Prostate gland (tissue), 2 donors: ENCODE results near the gene BANP. TPM values are rescaled to one million over a fixed set of nuclear protein-coding genes. Genes with fewer than 3 reads are reported as not detected.
"Not testable (repeated sequence)": the region's sequence is repeated elsewhere in the genome, so short reads cannot be mapped to it uniquely, and the experiment has no call there.

Experiments used
- DNase-seq: peaks from one replicate; pipeline ENCODE4 v3.0.0-alpha.2; 2019; ENCODE audit warnings: low spot score
- H3K27ac ChIP-seq, 2 donors: fragments of 200-600 bp; sonication (generic); 2 replicates each; pipeline ENCODE4 v1.5.1; 2017 to 2019
- H3K27me3 ChIP-seq: fragments of 200-600 bp; sonication (generic); replicated peaks from 2 replicates; pipeline ENCODE4 v1.5.1; 2019; ENCODE audit not compliant: insufficient read depth
- H3K36me3 ChIP-seq, 2 donors: fragments of 200-600 bp; sonication (generic); 1 replicate in 1 of 2; 2 replicates in 1 of 2; pipeline versions ENCODE4 v1.5.1 to v1.8.1; 2017 to 2019
- H3K4me1 ChIP-seq: fragments of 200-600 bp; sonication (generic); replicated peaks from 2 replicates; pipeline ENCODE4 v1.5.1; 2019
- H3K4me3 ChIP-seq, 2 donors: fragments of 200-600 bp; sonication (generic); 2 replicates each; pipeline ENCODE4 v1.5.1; 2017 to 2019
- H3K9me3 ChIP-seq: fragments of 200-600 bp; sonication (generic); 2 replicates; pipeline ENCODE4 v1.5.1; 2017
- CTCF ChIP-seq, 4 experiments: fragments of 200-600 bp in 2 of 4; fragments of 450-650 bp in 2 of 4; sonication (generic) in 2 of 4; IDR thresholded peaks; 1 replicate in 3 of 4; 2 replicates in 1 of 4; pipeline ENCODE4 v1.5.1; 2016 to 2019; ENCODE audit warnings: antibody characterized with exemption in 4 of 4, mild to moderate bottlenecking in 2 of 4, moderate library complexity in 2 of 4
- POLR2A ChIP-seq: fragments of 450-650 bp; IDR thresholded peaks from one replicate; pipeline ENCODE4 v1.6.1; 2016; ENCODE audit warnings: antibody characterized with exemption, mild to moderate bottlenecking
- POLR2AphosphoS5 ChIP-seq: sonication (generic); formaldehyde crosslinking; IDR thresholded peaks from one replicate; pipeline ENCODE4 v1.6.1; 2017; ENCODE audit warnings: antibody characterized with exemption
- WGBS: methylation state at CpG from one replicate; pipeline ENCODE4 v1.1.5; 2018; 5-methylcytosine and 5-hydroxymethylcytosine counted together
- intact Hi-C: fragments of 100-400 bp; cut with DNase I; formaldehyde crosslinking; loops from one replicate; pipeline ENCODE4 v1.14.2; 2022
- total RNA-seq, 2 donors: library from RNA; depleted of rRNA; stranded (reverse); fragments of >200 nt; gene quantifications; one replicate each; pipeline ENCODE4 v1.1.0, GENCODE V29; 2016

BANP gene
- total RNA-seq, 2 donors from 2014 or later = 32.2 to 47.3 TPM

DNA sequence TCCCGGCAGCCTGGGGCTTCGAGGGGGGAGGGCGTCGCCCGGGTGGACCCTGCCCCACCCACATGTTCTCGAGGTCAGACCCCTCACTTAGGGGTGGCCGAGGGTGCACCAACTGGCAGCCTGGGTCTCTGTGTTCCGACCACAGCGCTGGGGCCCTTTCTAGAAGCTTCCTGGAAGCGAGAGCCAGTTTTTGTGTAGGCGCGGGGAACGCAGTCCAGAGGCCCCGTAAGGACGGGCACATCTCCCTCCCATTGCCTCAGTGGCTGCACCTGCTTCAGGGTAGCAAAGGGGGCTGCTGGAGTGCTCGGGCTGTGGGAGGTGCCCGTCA, 148.3 kb downstream of the BANP start:
- Histone ChIP-seq H3K36me3 (no peaks in the 10 kb centered on the region), H3K27ac (no peak overlapping the region), H3K4me1 (no peaks in the 10 kb centered on the region), H3K9me3 (no peaks in the 10 kb centered on the region), H3K4me3 (no peak overlapping the region), H3K27me3 (no peaks in the 10 kb centered on the region)
- intact Hi-C loops = no loop called here
- DNase-seq = no peak
- TF ChIP-seq POLR2A (no peak), POLR2AphosphoS5 (no peak), CTCF (IDR thresholded peaks at IDR 0.05) (no peak)
- 93% methylated on average over 16 of the region's 17 CpGs for WGBS

DNA sequence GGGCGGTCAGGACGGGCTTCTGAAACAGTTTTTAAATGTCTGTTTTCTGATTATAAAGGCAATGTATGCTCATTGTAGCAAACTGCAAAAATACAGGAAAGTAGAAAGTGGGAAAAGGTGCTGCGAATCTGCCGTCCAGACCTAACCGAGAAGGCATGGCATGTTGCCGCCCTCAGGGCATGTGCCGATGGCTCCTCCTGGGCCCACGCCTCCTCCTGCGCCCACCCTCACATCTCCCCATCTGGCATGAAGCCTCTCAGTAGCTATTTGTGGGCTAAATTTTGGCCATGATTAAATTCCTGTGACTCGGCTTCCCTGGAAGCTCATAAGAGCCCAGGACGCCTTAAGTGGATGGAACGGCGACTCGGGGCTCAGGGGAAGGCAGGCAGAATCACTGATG, 148.7 kb downstream of the BANP start:
- H3K27ac ChIP-seq, H3K4me1 ChIP-seq, H3K36me3 ChIP-seq, H3K9me3 ChIP-seq, DNase-seq, H3K4me3 ChIP-seq, H3K27me3 ChIP-seq, intact Hi-C loops: not testable (repeated sequence)
- WGBS = 80% methylated on average over 14 of the region's 14 CpGs

DNA sequence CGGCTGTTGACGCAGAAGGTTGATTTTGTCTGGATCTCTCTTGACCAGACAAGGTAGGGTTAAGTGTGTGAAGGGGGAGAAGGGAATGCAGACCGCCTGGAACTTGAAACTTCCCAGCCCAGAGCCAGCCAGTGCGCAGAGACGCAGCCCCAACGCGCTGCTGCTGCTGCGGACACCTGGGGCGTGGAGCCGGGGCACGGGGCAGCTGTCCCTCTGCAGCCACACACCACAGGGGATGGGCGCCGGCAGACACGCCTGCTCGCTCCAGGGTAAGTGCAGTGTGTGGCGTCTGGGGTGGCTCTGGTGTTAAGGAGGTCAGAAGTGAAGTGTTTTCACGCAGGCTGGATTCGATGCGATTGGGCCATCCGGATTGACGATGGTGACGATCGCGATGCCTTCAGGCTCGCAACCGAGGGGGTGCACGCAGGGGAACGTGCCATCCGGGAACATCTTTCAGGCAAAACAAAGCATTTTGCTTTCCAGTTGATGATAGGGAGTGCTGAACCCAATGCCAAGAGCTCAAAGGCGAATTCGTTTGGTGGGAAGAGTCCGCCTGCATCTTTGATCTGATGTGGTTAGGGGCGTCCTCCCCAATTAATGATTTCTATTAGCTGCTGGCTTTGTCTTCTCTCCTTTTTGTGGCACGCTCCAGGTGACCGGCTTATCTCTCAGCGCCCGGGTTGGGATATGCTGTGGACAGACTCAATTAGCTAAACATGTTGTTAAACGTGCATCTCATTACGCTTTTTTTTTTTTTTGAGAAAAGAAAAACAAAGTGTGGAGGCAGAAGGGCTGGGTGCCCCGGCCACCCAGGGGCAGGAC, 149.8 kb downstream of the BANP start:
- H3K4me3 ChIP-seq, H3K4me1 ChIP-seq, H3K9me3 ChIP-seq, H3K36me3 ChIP-seq, H3K27ac ChIP-seq, H3K27me3 ChIP-seq, DNase-seq, intact Hi-C loops: not testable (repeated sequence)
- WGBS = 26% methylated on average over 29 of the region's 40 CpGs

- H3K27me3 ChIP-seq, H3K27ac ChIP-seq, H3K36me3 ChIP-seq, DNase-seq, H3K4me3 ChIP-seq, H3K9me3 ChIP-seq, intact Hi-C loops, H3K4me1 ChIP-seq: not testable (repeated sequence)
- WGBS = 34% methylated on average over 21 of the region's 21 CpGs
These were observed 150.4 kb downstream of the BANP start for GRCh38 chr16:88101623-88102105.

DNA sequence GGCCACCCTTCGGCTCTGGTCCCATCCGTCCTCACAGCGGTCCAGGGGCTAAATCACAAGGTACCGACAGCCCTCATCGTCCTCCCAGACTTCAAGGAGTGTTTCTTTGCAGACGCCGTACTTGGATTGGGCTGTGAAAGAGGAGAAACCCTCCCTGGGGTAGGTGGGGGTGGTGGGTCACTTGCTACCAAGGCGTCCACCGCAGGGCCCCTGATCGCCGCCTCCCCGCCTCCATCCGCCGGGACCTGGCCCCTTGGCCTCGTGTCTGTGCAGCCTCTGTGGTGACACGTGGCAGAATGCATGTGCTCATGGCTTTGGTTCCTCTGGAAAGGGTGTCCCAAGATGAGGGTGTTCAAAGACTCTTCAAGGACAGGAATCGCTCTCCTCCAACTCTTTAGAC, 151.4 kb downstream of the BANP start:
- Histone ChIP-seq H3K4me1 (no peaks in the 10 kb centered on the region), H3K36me3 (no peaks in the 10 kb centered on the region), H3K9me3 (no peaks in the 10 kb centered on the region), H3K27me3 (no peaks in the 10 kb centered on the region), H3K4me3 (no peak overlapping the region), H3K27ac (no peak overlapping the region)
- intact Hi-C loops = no loop called here
- TF ChIP-seq CTCF (IDR thresholded peaks at IDR 0.05) = no peak
- no peak for TF ChIP-seq POLR2AphosphoS5
- no peak for TF ChIP-seq POLR2A
- DNase-seq = no peak
- 93% methylated on average over 17 of the region's 17 CpGs for WGBS

DNA sequence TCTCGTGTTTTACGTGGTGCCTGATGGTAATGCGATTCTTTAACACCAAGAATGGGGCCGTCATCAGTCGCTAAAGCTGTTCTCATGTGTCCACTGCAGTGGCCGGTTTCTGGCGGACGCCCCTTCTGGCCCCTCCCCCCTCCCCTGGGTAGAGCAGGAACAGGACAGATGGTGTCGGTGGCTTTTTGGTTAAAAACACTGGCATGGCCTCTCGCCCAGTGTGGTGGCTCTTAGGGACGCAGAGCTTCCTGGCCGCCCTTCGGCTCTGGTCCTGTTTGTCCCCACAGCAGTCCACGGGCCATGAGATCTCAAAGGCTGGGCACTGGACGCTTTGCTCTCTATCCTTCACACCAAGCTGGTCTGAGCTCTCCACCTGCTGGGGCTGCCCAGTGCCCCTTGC, 151.8 kb downstream of the BANP start:
- Histone ChIP-seq H3K4me3 (no peak overlapping the region), H3K36me3 (no peaks in the 10 kb centered on the region), H3K9me3 (no peaks in the 10 kb centered on the region), H3K4me1 (no peaks in the 10 kb centered on the region), H3K27me3 (no peaks in the 10 kb centered on the region), H3K27ac (no peak overlapping the region)
- TF ChIP-seq CTCF (IDR thresholded peaks at IDR 0.05) (no peak), POLR2AphosphoS5 (no peak), POLR2A (no peak)
- 92% methylated on average over 15 of the region's 15 CpGs for WGBS
- DNase-seq = no peak
- intact Hi-C loops = no loop called here
